HK-2 (cell line): ENCODE measurements around the gene ATR.
A peak's percentile ranks its signal among the peaks of the same experiment; 100 is the strongest.
"Not testable (repeated sequence)": the region's sequence is repeated elsewhere in the genome, so short reads cannot be mapped to it uniquely, and the experiment has no call there.

ENCODE experiments used
- DNase-seq: peaks from one replicate; pipeline ENCODE4 v3.0.0-alpha.2; 2018; ENCODE audit not compliant: unreplicated experiment

Gene ATR

GRCh38 chr3:142595141-142595540, 16.6 kb upstream of the ATR start:
- DNase-seq, result no peak

- DNase-seq, result not testable (repeated sequence)
Observed at GRCh38 chr3:142592268-142592667, 13.7 kb upstream of the ATR start.

- no peak for DNase-seq
Observed at GRCh38 chr3:142588703-142589102, 10.2 kb upstream of the ATR start.

GRCh38 chr3:142586803-142587406, 8.4 kb upstream of the ATR start:
- peak; percentile 57 for DNase-seq

- DNase-seq, result not testable (repeated sequence)
Observed at GRCh38 chr3:142581070-142581469, 2.5 kb upstream of the ATR start.

- no peak for DNase-seq
Observed at GRCh38 chr3:142580061-142580423, 1.5 kb upstream of the ATR start.

GRCh38 chr3:142577696-142578328, 721 bp downstream of the ATR start:
- no peak for DNase-seq

- no peak for DNase-seq
Observed at GRCh38 chr3:142576792-142577191, 1.7 kb downstream of the ATR start.

GRCh38 chr3:142574665-142575064, 3.9 kb downstream of the ATR start:
- no peak for DNase-seq

GRCh38 chr3:142574223-142574622, 4.3 kb downstream of the ATR start:
- not testable (repeated sequence) for DNase-seq

- DNase-seq, result not testable (repeated sequence)
Observed at GRCh38 chr3:142569422-142569821, 9.1 kb downstream of the ATR start.

- no peak for DNase-seq
Observed at GRCh38 chr3:142568393-142569017, 10.0 kb downstream of the ATR start.

GRCh38 chr3:142566096-142566495, 12.4 kb downstream of the ATR start:
- DNase-seq, result no peak

GRCh38 chr3:142563496-142563997, 15.0 kb downstream of the ATR start:
- no peak for DNase-seq

GRCh38 chr3:142560118-142560517, 18.4 kb downstream of the ATR start:
- DNase-seq, result no peak

- DNase-seq, result no peak
Observed at GRCh38 chr3:142553741-142554140, 24.8 kb downstream of the ATR start.

GRCh38 chr3:142552579-142552978, 26.0 kb downstream of the ATR start:
- DNase-seq, result not testable (repeated sequence)

- no peak for DNase-seq
Observed at GRCh38 chr3:142549986-142550385, 28.5 kb downstream of the ATR start.

GRCh38 chr3:142543307-142543706, 35.2 kb downstream of the ATR start:
- DNase-seq, result no peak

- DNase-seq, result no peak
Observed at GRCh38 chr3:142542054-142542453, 36.5 kb downstream of the ATR start.

GRCh38 chr3:142536519-142536918, 42.0 kb downstream of the ATR start:
- DNase-seq, result no peak

GRCh38 chr3:142534543-142534942, 44.0 kb downstream of the ATR start:
- DNase-seq, result no peak

GRCh38 chr3:142530296-142530695, 48.2 kb downstream of the ATR start:
- DNase-seq, result no peak
